Heart right ventricle (tissue), 16 donors: ENCODE results near the gene GOLM1. TPM values are rescaled to one million over a fixed set of nuclear protein-coding genes. Genes with fewer than 3 reads are reported as not detected.

Source experiments
- ATAC-seq, 8 donors: fragments of 200-7000 bp; cut with Tn5 transposase; one replicate each; pipeline ENCODE4 v1.9.1; 2020; ENCODE audit warnings: mild to moderate bottlenecking in 8 of 8, moderate library complexity in 8 of 8, moderate number of reproducible peaks in 1 of 8
- DNase-seq, 2 donors: peaks; one replicate each; pipeline ENCODE4 v3.0.0-alpha.2; 2020
- H3K27ac ChIP-seq, 10 donors: fragments of 200-600 bp; sonication (generic) in 2 of 10; one replicate each; pipeline versions ENCODE4 v1.5.0 to v1.8.0; 2020 to 2022; ENCODE audit warnings: mild to moderate bottlenecking in 3 of 10
- H3K27me3 ChIP-seq, 7 donors: fragments of 200-600 bp; one replicate each; pipeline ENCODE4 v1.8.0; 2021 to 2022; ENCODE audit warnings: mild to moderate bottlenecking in 2 of 7
- H3K36me3 ChIP-seq, 9 donors: fragments of 200-600 bp; sonication (generic) in 1 of 9; one replicate each; pipeline versions ENCODE4 v1.5.0 to v1.8.0; 2020 to 2022; ENCODE audit warnings: mild to moderate bottlenecking in 2 of 9
- H3K4me1 ChIP-seq, 9 donors: fragments of 200-600 bp; sonication (generic) in 1 of 9; one replicate each; pipeline versions ENCODE4 v1.5.0 to v1.8.0; 2020 to 2022; ENCODE audit warnings: mild to moderate bottlenecking in 4 of 9
- H3K4me3 ChIP-seq, 10 donors: fragments of 200-600 bp; sonication (generic) in 2 of 10; one replicate each; pipeline versions ENCODE4 v1.5.0 to v1.8.0; 2020 to 2022; ENCODE audit warnings: mild to moderate bottlenecking in 7 of 10, moderate library complexity in 2 of 10
- H3K9me3 ChIP-seq, 11 donors: fragments of 200-600 bp in 10 of 11; sonication (generic) in 2 of 11; one replicate each; pipeline versions ENCODE4 v1.5.0 to v1.8.0; 2013 to 2022; ENCODE audit warnings: mild to moderate bottlenecking in 2 of 11, control low read depth in 1 of 11, moderate library complexity in 1 of 11
- WGBS, 2 donors: extraction: QIAGEN DNeasy Blood & Tissue Kit; methylation state at CpG; one replicate each; pipeline ENCODE4 v1.1.7; 2013; ENCODE audit warnings: inconsistent platforms in 1 of 2; 5-methylcytosine and 5-hydroxymethylcytosine counted together
- intact Hi-C, 10 donors: fragments of 100-400 bp; cut with DNase I; formaldehyde crosslinking; loops; one replicate each; pipeline versions ENCODE4 v1.11.1 to v1.14.2; 2022
- polyA plus RNA-seq, 2 donors: library from polyadenylated mRNA; stranded (reverse); fragments of 200-250 nt; gene quantifications; one replicate each; pipeline ENCODE4 v1.2.3, GENCODE V29; 2013
- total RNA-seq, 10 donors: library from RNA; stranded (reverse); fragmentation: NEBNext Ultra II Directional in 3 of 10; extraction: Animal tissue kit (Norgen Biotek cat#: 25700) in 3 of 10; gene quantifications; one replicate each; pipeline versions ENCODE4 v1.2.1 to v1.2.4, GENCODE V29; 2021 to 2023
- TF ChIP-seq, protein P1 (sequence below), 9 donors: fragments of 200-600 bp; sonication (generic) in 2 of 9; IDR thresholded peaks; one replicate each; pipeline versions ENCODE4 v1.5.0 to v1.8.0; 2021 to 2022; ENCODE audit warnings: antibody characterized with exemption in 9 of 9, mild to moderate bottlenecking in 5 of 9, moderate library complexity in 1 of 9
- donor health status: Arrhythmogenic right ventricular cardiomyopathy.
- donor health status: ischemic (EF 13 %, LVEDD 7.1; RV severe dilation, severe dysfunction).
- donor health status: healthy with polysubstance abuse.
- donor health status: DM: no; HTN: yes; CAD: no.
- donor health status: DM: no; HTN: no; CAD: no.
- donor health status: ischemic (EF 25% LVEDD 6.9; RV normal size, moderate dysfunction).
- donor health status: ischemic (EF 25% LVEDD 5.7; RV mildly dilated, moderate dysfunction).
- donor health status: healthy.
- donor health status: DM: yes; HTN: yes; CAD: no.
- donor health status: Ischemic cardiomyopathy.
- donor health status: ischemic (EF 35%, LVEDD 5.7; RV mildly dilated, moderate dysfunction).
- donor health status: nonischemic (EF 11% LVEDD 7.7; RV severe dilation, severe dysfunction).
- donor health status: DM: yes; HTN: yes; CAD: no.
- donor health status: PGD.
- donor health status: ischemic (EF 29% LVEDD 5.4; RV normal size, mild dysfunction).
- donor health status: nonischemic (EF 23%, LVEDD 6.1; RV moderate dilation, normal function).

The GOLM1 gene
- total and polyA plus RNA-seq, 12 donors: 2.3 to 15.0 (median 4.1) TPM

- intact Hi-C loops: no loop called here
- H3K27me3 ChIP-seq: no peaks in the 10 kb centered on the region
- no peak overlapping the region for H3K4me3 ChIP-seq
- H3K4me1 ChIP-seq: no peaks in the 10 kb centered on the region
- H3K36me3 ChIP-seq: peaks cover 0 to 4% (median 0%) of the 10 kb centered on the region in 9 donors
- H3K27ac ChIP-seq: no peak overlapping the region
- no peaks in the 10 kb centered on the region for H3K9me3 ChIP-seq
- TF ChIP-seq, protein P1, sequence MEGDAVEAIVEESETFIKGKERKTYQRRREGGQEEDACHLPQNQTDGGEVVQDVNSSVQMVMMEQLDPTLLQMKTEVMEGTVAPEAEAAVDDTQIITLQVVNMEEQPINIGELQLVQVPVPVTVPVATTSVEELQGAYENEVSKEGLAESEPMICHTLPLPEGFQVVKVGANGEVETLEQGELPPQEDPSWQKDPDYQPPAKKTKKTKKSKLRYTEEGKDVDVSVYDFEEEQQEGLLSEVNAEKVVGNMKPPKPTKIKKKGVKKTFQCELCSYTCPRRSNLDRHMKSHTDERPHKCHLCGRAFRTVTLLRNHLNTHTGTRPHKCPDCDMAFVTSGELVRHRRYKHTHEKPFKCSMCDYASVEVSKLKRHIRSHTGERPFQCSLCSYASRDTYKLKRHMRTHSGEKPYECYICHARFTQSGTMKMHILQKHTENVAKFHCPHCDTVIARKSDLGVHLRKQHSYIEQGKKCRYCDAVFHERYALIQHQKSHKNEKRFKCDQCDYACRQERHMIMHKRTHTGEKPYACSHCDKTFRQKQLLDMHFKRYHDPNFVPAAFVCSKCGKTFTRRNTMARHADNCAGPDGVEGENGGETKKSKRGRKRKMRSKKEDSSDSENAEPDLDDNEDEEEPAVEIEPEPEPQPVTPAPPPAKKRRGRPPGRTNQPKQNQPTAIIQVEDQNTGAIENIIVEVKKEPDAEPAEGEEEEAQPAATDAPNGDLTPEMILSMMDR (IDR thresholded peaks at IDR 0.05): no peak
- DNase-seq (no peak), ATAC-seq (no peak)
- 59 to 76% methylated on average over 5 of the region's 5 CpGs for WGBS, 2 donors
These were observed 19.4 kb downstream of the GOLM1 start for GRCh38 chr9:86079865-86080469.

DNA sequence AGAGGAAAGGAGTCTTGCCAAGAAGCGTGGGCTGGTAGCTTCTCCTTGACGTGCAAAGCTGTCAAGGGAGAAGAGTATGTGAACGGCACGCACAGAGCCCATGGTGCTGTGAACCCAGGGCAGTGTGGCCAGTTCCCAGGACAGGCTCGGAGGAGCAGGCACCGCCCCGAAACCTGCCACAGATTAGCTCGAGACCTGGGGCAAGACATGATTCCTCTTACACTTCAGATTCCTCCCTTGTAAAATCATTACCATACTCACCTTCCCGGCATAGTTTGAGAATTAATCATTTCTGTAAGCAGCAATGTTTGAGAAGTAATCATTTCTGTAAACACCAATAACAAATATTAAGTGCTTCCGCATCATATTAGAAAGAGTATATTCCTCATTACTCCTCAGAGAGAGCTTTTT, 19.9 kb downstream of the GOLM1 start:
- TF ChIP-seq, protein P1 (IDR thresholded peaks at IDR 0.05): no peak
- Histone ChIP-seq H3K36me3 (peaks cover 0 to 4% (median 0%) of the 10 kb centered on the region in 9 donors), H3K27me3 (no peaks in the 10 kb centered on the region), H3K4me3 (no peak overlapping the region), H3K9me3 (no peaks in the 10 kb centered on the region), H3K4me1 (no peaks in the 10 kb centered on the region), H3K27ac (no peak overlapping the region)
- 90 to 95% methylated on average over 10 of the region's 10 CpGs for WGBS, 2 donors
- ATAC-seq: no peak
- DNase-seq: no peak
- intact Hi-C loops: no loop called here

- ATAC-seq (no peak), DNase-seq (no peak)
- Histone ChIP-seq H3K9me3 (no peaks in the 10 kb centered on the region), H3K27me3 (no peaks in the 10 kb centered on the region), H3K36me3 (peaks cover 0 to 4% (median 0%) of the 10 kb centered on the region in 9 donors), H3K4me3 (no peak overlapping the region), H3K27ac (no peak overlapping the region), H3K4me1 (no peaks in the 10 kb centered on the region)
- TF ChIP-seq, protein P1 (IDR thresholded peaks at IDR 0.05): no peak
- 98% methylated on average over 8 of the region's 8 CpGs for WGBS, 2 donors
- intact Hi-C loops: no loop called here
These were observed 20.6 kb downstream of the GOLM1 start for GRCh38 chr9:86078731-86079130.

- Histone ChIP-seq H3K4me1 (no peaks in the 10 kb centered on the region), H3K9me3 (no peaks in the 10 kb centered on the region), H3K27me3 (no peaks in the 10 kb centered on the region), H3K4me3 (no peak overlapping the region), H3K36me3 (peaks cover 0 to 4% (median 0%) of the 10 kb centered on the region in 9 donors), H3K27ac (no peak overlapping the region)
- ATAC-seq: no peak
- intact Hi-C loops: no loop called here
- DNase-seq: no peak
- 78 to 80% methylated on average over 13 of the region's 13 CpGs for WGBS, 2 donors
- TF ChIP-seq, protein P1 (IDR thresholded peaks at IDR 0.05): no peak
These were observed 22.1 kb downstream of the GOLM1 start for GRCh38 chr9:86077276-86077675.
